ENCODE data around the gene SPAG17.

GRCh38 chr1:118143831-118144230, 41.2 kb downstream of the SPAG17 start:
- TF ChIP-seq CTCF (optimal IDR thresholded peaks at IDR 0.05 in 1 of 3, IDR thresholded peaks at IDR 0.05 in 1 of 3, conservative IDR thresholded peaks at IDR 0.05 in 1 of 3; ENCODE audit: extremely low read depth in 1 of 3, insufficient read depth in 2 of 3, low read length in 3 of 3) (no peak), EZH2 (IDR thresholded peaks at IDR 0.05; ENCODE audit: low read length) (no peak)
